H1 (cell line): ENCODE results near the gene ZSCAN20.

ENCODE experiments used
- CEBPB ChIP-seq: IDR thresholded peaks from 2 replicates; pipeline ENCODE4 v1.6.1; 2012; ENCODE audit warnings: low read depth, low read length
- CHD2 ChIP-seq: IDR thresholded peaks from 2 replicates; pipeline ENCODE4 v1.6.1; 2012; ENCODE audit warnings: low read length, improper control_type of control experiment
- EP300 ChIP-seq, 2 experiments: IDR thresholded peaks; 1 replicate in 1 of 2; 2 replicates in 1 of 2; pipeline ENCODE4 v1.6.1; 2011 to 2012; ENCODE audit warnings: low read depth in 2 of 2, low read length in 2 of 2, mild to moderate bottlenecking in 2 of 2, borderline replicate concordance in 1 of 2, inconsistent platforms in 1 of 2, moderate library complexity in 1 of 2
- GABPA ChIP-seq: IDR thresholded peaks from 2 replicates; pipeline ENCODE4 v1.6.1; 2011; ENCODE audit warnings: mild to moderate bottlenecking, low read length, moderate library complexity, borderline replicate concordance; ENCODE audit not compliant: insufficient read depth
- MAX ChIP-seq: IDR thresholded peaks from 2 replicates; pipeline ENCODE4 v1.6.1; 2012; ENCODE audit warnings: inconsistent platforms
- POLR2A ChIP-seq, 2 experiments: IDR thresholded peaks; 1 replicate in 1 of 2; 2 replicates in 1 of 2; pipeline ENCODE4 v1.6.1; 2011; ENCODE audit warnings: low read depth in 2 of 2, low read length in 2 of 2, mild to moderate bottlenecking in 2 of 2; ENCODE audit errors: control extremely low read depth in 1 of 2
- RAD21 ChIP-seq, 2 experiments: IDR thresholded peaks in 1 of 2; conservative IDR thresholded peaks in 1 of 2; 2 replicates each; pipeline ENCODE4 v1.6.1; 2011; ENCODE audit warnings: low read depth in 2 of 2, low read length in 2 of 2, improper control_type of control experiment in 1 of 2, inconsistent platforms in 1 of 2, mild to moderate bottlenecking in 1 of 2, moderate library complexity in 1 of 2
- SP1 ChIP-seq: IDR thresholded peaks from 2 replicates; pipeline ENCODE4 v1.6.1; 2011; ENCODE audit warnings: low read depth, low read length
- TAF1 ChIP-seq: IDR thresholded peaks from 2 replicates; pipeline ENCODE4 v1.6.1; 2011; ENCODE audit warnings: mild to moderate bottlenecking, low read depth, low read length
- TEAD4 ChIP-seq: IDR thresholded peaks from 2 replicates; pipeline ENCODE4 v1.6.1; 2012; ENCODE audit warnings: low read depth, low read length, inconsistent platforms, mixed read lengths
- YY1 ChIP-seq: IDR thresholded peaks from 2 replicates; pipeline ENCODE4 v1.6.1; 2011; ENCODE audit warnings: low read depth, mild to moderate bottlenecking, low read length
- ZNF274 ChIP-seq: IDR thresholded peaks from 2 replicates; pipeline ENCODE4 v1.7.0; 2012; ENCODE audit warnings: low read length, borderline replicate concordance; ENCODE audit errors: extremely low read depth
- TF ChIP-seq, protein P1 (sequence below), 3 experiments: IDR thresholded peaks; 1 replicate in 2 of 3; 2 replicates in 1 of 3; pipeline versions ENCODE4 v1.5.1 to v1.6.1; 2011; ENCODE audit warnings: low read length in 3 of 3, mild to moderate bottlenecking in 3 of 3, inconsistent platforms in 2 of 3, low read depth in 1 of 3, moderate library complexity in 1 of 3; ENCODE audit not compliant: insufficient read depth in 1 of 3; ENCODE audit errors: control extremely low read depth in 1 of 3

GRCh38 chr1:33454646-33455282, 17.7 kb upstream of the ZSCAN20 start:
- TF ChIP-seq POLR2A (IDR thresholded peaks at IDR 0.05; ENCODE audit: control extremely low read depth in 1 of 2, low read depth in 2 of 2, low read length in 2 of 2) (no peak), CHD2 (no peak), MAX (no peak), GABPA (no peak), ZNF274 (no peak), YY1 (no peak), RAD21 (IDR thresholded peaks at IDR 0.05 in 1 of 2, conservative IDR thresholded peaks at IDR 0.05 in 1 of 2; ENCODE audit: low read depth in 2 of 2, low read length in 2 of 2) (no peak), SP1 (no peak), TAF1 (no peak), EP300 (IDR thresholded peaks at IDR 0.05; ENCODE audit: borderline replicate concordance in 1 of 2, low read depth in 2 of 2, low read length in 2 of 2) (no peak), TEAD4 (no peak), CEBPB (no peak)
- TF ChIP-seq, protein P1, sequence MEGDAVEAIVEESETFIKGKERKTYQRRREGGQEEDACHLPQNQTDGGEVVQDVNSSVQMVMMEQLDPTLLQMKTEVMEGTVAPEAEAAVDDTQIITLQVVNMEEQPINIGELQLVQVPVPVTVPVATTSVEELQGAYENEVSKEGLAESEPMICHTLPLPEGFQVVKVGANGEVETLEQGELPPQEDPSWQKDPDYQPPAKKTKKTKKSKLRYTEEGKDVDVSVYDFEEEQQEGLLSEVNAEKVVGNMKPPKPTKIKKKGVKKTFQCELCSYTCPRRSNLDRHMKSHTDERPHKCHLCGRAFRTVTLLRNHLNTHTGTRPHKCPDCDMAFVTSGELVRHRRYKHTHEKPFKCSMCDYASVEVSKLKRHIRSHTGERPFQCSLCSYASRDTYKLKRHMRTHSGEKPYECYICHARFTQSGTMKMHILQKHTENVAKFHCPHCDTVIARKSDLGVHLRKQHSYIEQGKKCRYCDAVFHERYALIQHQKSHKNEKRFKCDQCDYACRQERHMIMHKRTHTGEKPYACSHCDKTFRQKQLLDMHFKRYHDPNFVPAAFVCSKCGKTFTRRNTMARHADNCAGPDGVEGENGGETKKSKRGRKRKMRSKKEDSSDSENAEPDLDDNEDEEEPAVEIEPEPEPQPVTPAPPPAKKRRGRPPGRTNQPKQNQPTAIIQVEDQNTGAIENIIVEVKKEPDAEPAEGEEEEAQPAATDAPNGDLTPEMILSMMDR (IDR thresholded peaks at IDR 0.05; ENCODE audit: control extremely low read depth in 1 of 3, insufficient read depth in 1 of 3, low read depth in 1 of 3, low read length in 3 of 3) = no peak
